ENCODE measurements around the gene UBE3B.
A peak's percentile ranks its signal among the peaks of the same experiment; 100 is the strongest.
"Not testable (repeated sequence)": the region's sequence is repeated elsewhere in the genome, so short reads cannot be mapped to it uniquely, and the experiment has no call there.

Gene UBE3B

GRCh38 chr12:109464642-109465351 is 12.6 kb upstream of the UBE3B start:
- no peak for TF ChIP-seq CTCF (IDR thresholded peaks at IDR 0.05; ENCODE audit: low read length, missing control alignments)
- no peak overlapping the region for H3K4me3 ChIP-seq (replicated peaks; ENCODE audit: low read depth, low read length)
- peak; percentile 56 for DNase-seq (ENCODE audit: low read depth)

- no peak for DNase-seq (ENCODE audit: low read depth)
- no peak for TF ChIP-seq CTCF (IDR thresholded peaks at IDR 0.05; ENCODE audit: low read length, missing control alignments)
- no peak overlapping the region for H3K4me3 ChIP-seq (replicated peaks; ENCODE audit: low read depth, low read length)
Measured at GRCh38 chr12:109466305-109466704, 11.1 kb upstream of the UBE3B start.

- DNase-seq (ENCODE audit: low read depth): no peak
- TF ChIP-seq CTCF (IDR thresholded peaks at IDR 0.05; ENCODE audit: low read length, missing control alignments): no peak
- H3K4me3 ChIP-seq (replicated peaks; ENCODE audit: low read depth, low read length): no peak overlapping the region
Measured at GRCh38 chr12:109466821-109467220, 10.6 kb upstream of the UBE3B start.

- no peak for DNase-seq (ENCODE audit: low read depth)
- H3K4me3 ChIP-seq (replicated peaks; ENCODE audit: low read depth, low read length): no peak overlapping the region
- TF ChIP-seq CTCF (IDR thresholded peaks at IDR 0.05; ENCODE audit: low read length, missing control alignments): no peak
Measured at GRCh38 chr12:109467978-109468676, 9.3 kb upstream of the UBE3B start.

- no peak for TF ChIP-seq CTCF (IDR thresholded peaks at IDR 0.05; ENCODE audit: low read length, missing control alignments)
- H3K4me3 ChIP-seq (replicated peaks; ENCODE audit: low read depth, low read length): no peak overlapping the region
- DNase-seq (ENCODE audit: low read depth): no peak
Measured at GRCh38 chr12:109469517-109469916, 7.9 kb upstream of the UBE3B start.

GRCh38 chr12:109473006-109473405 is 4.4 kb upstream of the UBE3B start:
- TF ChIP-seq CTCF (IDR thresholded peaks at IDR 0.05; ENCODE audit: low read length, missing control alignments): no peak
- DNase-seq (ENCODE audit: low read depth): no peak
- H3K4me3 ChIP-seq (replicated peaks; ENCODE audit: low read depth, low read length): no peak overlapping the region

GRCh38 chr12:109473526-109474270 is 3.7 kb upstream of the UBE3B start:
- not testable (repeated sequence) for DNase-seq (ENCODE audit: low read depth); H3K4me3 ChIP-seq (replicated peaks; ENCODE audit: low read depth, low read length)
